Naive thymus-derived CD8-positive, alpha-beta T cell (primary cell): ENCODE measurements around the gene CBLB. TPM values are rescaled to one million over a fixed set of nuclear protein-coding genes. Genes with fewer than 3 reads are reported as not detected.

Experiments
- ATAC-seq, 2 donors: fragments of 150-1000 bp; cut with Tn5 transposase in 1 of 2; sonication (Bioruptor Pico), chemical (Tn5 transposase) in 1 of 2; 1 replicate in 1 of 2; 2 replicates in 1 of 2; pipeline ENCODE4 v1.10.0; 2021; ENCODE audit warnings: mild to moderate bottlenecking in 2 of 2, moderate library complexity in 2 of 2
- POLR2A ChIA-PET: fragments of 350-600 bp; sonication (Branson Sonifier 250); formaldehyde crosslinking; loops from one replicate; lab custom pipeline; 2021; ENCODE audit warnings: antibody characterized with exemption; lab: Charles Lee
- DNase-seq, 10 donors: peaks; one replicate each; pipeline versions ENCODE4 v3.0.0 to v3.0.0-alpha.2; 2020 to 2022
- H3K27ac Mint-ChIP-seq, 10 donors: one replicate each; pipeline ENCODE4 v1.8.0; 2020 to 2022; ENCODE audit warnings: mild to moderate bottlenecking in 10 of 10, mixed read lengths in 10 of 10, moderate library complexity in 4 of 10, inconsistent platforms in 1 of 10
- H3K27me3 Mint-ChIP-seq, 5 donors: one replicate each; pipeline ENCODE4 v1.8.0; 2021 to 2022; ENCODE audit warnings: mixed read lengths in 5 of 5
- H3K36me3 Mint-ChIP-seq, 3 donors: one replicate each; pipeline ENCODE4 v1.8.0; 2020 to 2022; ENCODE audit warnings: mixed read lengths in 3 of 3, mild to moderate bottlenecking in 2 of 3, inconsistent platforms in 1 of 3
- H3K4me1 Mint-ChIP-seq, 4 donors: one replicate each; pipeline ENCODE4 v1.8.0; 2021 to 2022; ENCODE audit warnings: mixed read lengths in 4 of 4
- H3K4me3 Mint-ChIP-seq, 10 donors: one replicate each; pipeline ENCODE4 v1.8.0; 2020 to 2022; ENCODE audit warnings: mild to moderate bottlenecking in 10 of 10, mixed read lengths in 10 of 10, moderate library complexity in 6 of 10, inconsistent platforms in 1 of 10
- H3K9me3 Mint-ChIP-seq, 9 donors: one replicate each; pipeline ENCODE4 v1.8.0; 2020 to 2022; ENCODE audit warnings: mixed read lengths in 9 of 9, mild to moderate bottlenecking in 3 of 9, inconsistent platforms in 1 of 9, moderate library complexity in 1 of 9
- polyA plus RNA-seq, 3 donors: library from polyadenylated mRNA; unstranded; fragments of 300-500 nt; fragmentation: Illumina TruSeq; gene quantifications; one replicate each; pipeline ENCODE4 v1.2.3, GENCODE V29; 2021
- total RNA-seq, 8 experiments: library from RNA in 2 of 8; stranded (reverse) in 2 of 8; gene quantifications; one replicate each; pipeline ENCODE4 v1.2.3 and lab custom pipeline; 2021 to 2026

The CBLB gene
- total RNA-seq = 100 to 1,000 TPM; 106 to 108 TPM
- polyA plus RNA-seq = 10 to 100 TPM; 32.1 to 36.6 (median 34.2) TPM
- total RNA-seq (lab: John Stamatoyannopoulos, UW) = 80.0 to 139 (median 113) reads per million in 6 experiments

DNA sequence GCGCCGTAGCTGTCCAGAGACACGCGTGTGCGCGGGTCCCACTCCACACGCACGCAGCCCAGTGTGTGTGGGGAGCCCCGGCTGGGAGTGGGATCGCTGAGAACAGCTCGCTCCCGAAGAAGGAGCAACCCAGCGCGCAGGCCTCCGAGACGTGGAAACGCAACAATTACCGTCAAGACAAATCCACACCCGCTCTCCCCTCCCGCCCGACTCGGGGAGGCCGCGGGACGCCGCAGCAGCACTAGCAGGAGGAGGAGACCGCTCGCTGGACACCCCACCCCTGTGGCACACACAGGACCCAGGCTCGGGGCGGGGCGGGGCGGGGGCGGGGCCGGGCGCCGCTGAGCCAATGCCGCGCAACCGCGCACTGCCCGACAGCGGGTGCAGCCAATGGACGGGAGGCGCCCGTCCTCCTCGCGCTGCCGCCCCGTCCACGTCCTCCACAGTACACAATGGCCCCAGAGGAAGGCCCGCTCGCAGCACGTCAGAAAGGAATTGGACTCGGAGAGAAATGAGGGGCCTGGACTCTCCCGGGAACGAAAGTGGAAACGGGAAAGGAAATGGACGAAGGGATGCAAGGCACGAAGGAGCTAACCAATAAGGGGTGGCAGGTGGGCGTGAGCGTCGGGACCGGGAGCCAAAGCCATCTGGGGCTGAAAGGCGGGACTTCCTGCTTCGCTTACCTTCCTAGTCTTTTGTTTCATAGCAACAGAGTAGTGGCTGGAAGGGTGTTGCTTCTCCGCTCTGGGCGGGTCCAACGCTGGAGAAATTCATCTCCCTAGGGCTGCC is at the start of gene CBLB:
Gene CBLB (minus strand): TSS at position 271 of the 789 bp plus-strand sequence. CDS start 1,435 bp downstream, outside the sequence.
- peak; percentile 75 to 97 (median 84) for DNase-seq
- Mint-ChIP-seq H3K36me3 (peaks cover 4 to 27% (median 10%) of the 10 kb centered on the region in 3 donors), H3K27ac (peak within 1 kb of the TSS; percentile 83 to 100 (median 99)), H3K9me3 (no peaks in the 10 kb centered on the region), H3K27me3 (no peaks in the 10 kb centered on the region), H3K4me1 (peaks cover 29 to 58% (median 49%) of the 10 kb centered on the region in 4 donors), H3K4me3 (peak within 1 kb of the TSS in 9 of 10 donors; percentile 95 to 100 (median 99))
- ATAC-seq = peak; percentile 84 to 85
- POLR2A ChIA-PET = interaction anchor here (0.6 to 1.8 kb wide), 14 partner anchors 8 to 340 kb away, joined by 3 to 6 read pairs (median 3); no protein-coding TSS in a partner anchor

DNA sequence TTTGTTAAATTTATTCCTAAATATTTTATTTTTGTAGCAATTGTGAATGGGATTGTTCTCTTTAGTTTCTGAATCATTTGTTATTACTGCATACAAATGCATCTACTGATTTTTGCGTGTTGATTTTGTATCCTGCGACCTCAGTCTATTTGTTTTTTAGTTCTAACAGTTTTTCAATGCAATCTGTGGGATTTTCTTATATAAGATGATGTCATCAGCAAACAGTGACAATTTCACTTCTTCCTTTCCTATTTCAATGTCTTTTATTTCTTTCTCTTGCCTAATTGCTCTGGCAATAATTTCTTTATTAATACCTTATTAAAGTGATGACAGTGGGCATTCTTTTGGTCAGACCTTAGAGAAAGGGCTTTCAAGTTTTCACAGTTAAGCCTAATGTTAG is 48.0 kb upstream of the CBLB start:
- DNase-seq (no peak), ATAC-seq (no peak)
- H3K36me3 Mint-ChIP-seq = peaks cover 0 to 30% (median 19%) of the 10 kb centered on the region in 3 donors
- POLR2A ChIA-PET = no interaction called here
- H3K4me1 Mint-ChIP-seq = peaks cover 0 to 4% (median 2%) of the 10 kb centered on the region in 4 donors
- no peak overlapping the region for H3K27ac Mint-ChIP-seq
- no peak overlapping the region for H3K4me3 Mint-ChIP-seq
- H3K27me3 Mint-ChIP-seq = no peaks in the 10 kb centered on the region
- H3K9me3 Mint-ChIP-seq = peaks cover 6 to 41% (median 20%) of the 10 kb centered on the region in 9 donors

DNA sequence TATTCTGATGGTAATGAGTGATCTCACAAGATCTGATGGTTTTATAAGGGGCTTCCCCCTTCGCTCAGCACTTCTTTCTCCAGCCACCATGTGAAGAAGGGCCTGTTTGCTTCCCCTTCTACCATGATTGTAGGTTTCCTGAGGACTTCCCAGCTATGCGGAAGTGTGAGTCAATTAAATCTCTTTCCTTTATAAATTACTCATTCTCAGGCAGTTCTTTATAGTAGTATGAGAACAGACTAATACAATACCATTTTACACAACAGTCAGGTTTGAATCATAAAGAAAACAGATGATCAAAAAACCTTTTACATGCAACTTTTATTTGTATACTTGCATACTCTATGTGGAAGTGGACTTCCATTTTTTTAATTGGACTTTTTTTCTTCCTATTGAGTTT is 46.7 kb upstream of the CBLB start:
- no peak for ATAC-seq
- no peak for DNase-seq
- H3K4me3 Mint-ChIP-seq = no peak overlapping the region
- no peaks in the 10 kb centered on the region for H3K27me3 Mint-ChIP-seq
- H3K9me3 Mint-ChIP-seq = peaks cover 6 to 36% (median 16%) of the 10 kb centered on the region in 9 donors
- peaks cover 0 to 20% (median 16%) of the 10 kb centered on the region in 3 donors for H3K36me3 Mint-ChIP-seq
- POLR2A ChIA-PET = no interaction called here
- H3K4me1 Mint-ChIP-seq = peaks cover 0 to 4% (median under 1%) of the 10 kb centered on the region in 4 donors
- no peak overlapping the region for H3K27ac Mint-ChIP-seq

DNA sequence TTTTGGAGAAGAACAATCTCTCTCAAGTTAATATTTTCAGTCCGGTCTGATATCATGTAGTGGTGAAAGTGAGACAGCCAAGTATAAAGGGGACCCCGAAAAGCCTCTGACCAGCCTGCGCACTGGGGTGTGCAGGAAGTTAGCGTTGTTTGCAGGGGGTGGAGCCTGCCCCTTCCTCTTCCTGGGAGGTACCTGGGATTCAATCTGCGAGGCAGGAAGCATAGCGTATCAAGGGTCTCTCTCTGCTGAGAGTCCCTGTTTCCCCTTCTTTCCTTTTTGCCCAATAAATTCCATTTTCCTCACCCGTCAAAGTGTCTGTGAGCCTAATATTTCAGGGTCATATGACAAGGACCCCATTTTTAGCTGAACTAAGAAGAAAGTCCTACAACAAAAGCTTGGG is 44.8 kb upstream of the CBLB start:
- Mint-ChIP-seq H3K4me3 (no peak overlapping the region), H3K9me3 (peaks cover 0 to 24% (median 10%) of the 10 kb centered on the region in 9 donors), H3K36me3 (peaks cover 0 to 7% (median 6%) of the 10 kb centered on the region in 3 donors), H3K27ac (no peak overlapping the region), H3K4me1 (no peaks in the 10 kb centered on the region), H3K27me3 (no peaks in the 10 kb centered on the region)
- DNase-seq (no peak), ATAC-seq (no peak)
- POLR2A ChIA-PET = no interaction called here

DNA sequence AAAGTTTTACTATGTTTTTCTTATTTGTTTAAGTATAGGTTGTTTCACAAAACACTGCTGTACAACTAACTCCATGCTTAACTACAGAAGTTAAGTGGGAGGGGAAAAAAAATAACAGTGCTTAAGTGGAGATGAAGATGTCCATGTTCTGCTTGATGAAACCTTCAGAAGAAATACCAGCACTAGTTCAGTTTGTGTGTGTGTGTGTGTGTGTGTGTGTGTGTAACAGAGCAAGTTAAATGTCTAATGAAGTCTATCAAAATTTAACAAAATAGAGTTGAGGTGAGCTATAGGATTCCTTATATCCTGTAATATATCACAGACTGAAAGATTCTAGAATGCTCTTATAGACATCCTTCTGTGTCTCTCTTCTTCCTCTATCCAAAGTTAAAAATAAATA is 44.1 kb upstream of the CBLB start:
- Mint-ChIP-seq H3K4me3 (no peak overlapping the region), H3K4me1 (peaks cover 1 to 2% (median 1%) of the 10 kb centered on the region in 4 donors), H3K27ac (no peak overlapping the region), H3K36me3 (peaks cover 0 to 7% (median 6%) of the 10 kb centered on the region in 3 donors), H3K9me3 (peaks cover 0 to 24% (median 9%) of the 10 kb centered on the region in 9 donors), H3K27me3 (no peaks in the 10 kb centered on the region)
- no peak for ATAC-seq
- POLR2A ChIA-PET = no interaction called here
- no peak for DNase-seq

DNA sequence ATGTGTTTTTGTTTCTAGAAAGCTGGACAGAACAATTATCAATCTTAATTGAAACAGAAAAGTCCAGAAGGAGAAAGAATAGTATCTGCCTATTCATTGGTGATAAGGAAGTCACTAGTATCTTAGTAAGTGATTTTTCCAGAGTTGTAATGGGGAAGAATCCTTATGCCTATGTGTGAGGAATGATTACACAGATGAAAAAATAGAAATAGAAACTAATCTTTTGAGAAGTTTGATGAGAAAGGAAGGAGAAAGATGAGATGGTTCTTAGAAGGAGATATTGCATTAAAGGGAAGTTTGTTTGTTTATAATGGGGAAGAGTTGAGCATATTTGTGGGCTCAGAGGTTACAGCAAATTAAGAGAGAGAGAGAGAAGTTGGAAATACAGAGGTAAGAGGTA is 42.7 kb upstream of the CBLB start:
- H3K4me3 Mint-ChIP-seq = no peak overlapping the region
- peaks cover 0 to 7% (median 6%) of the 10 kb centered on the region in 3 donors for H3K36me3 Mint-ChIP-seq
- DNase-seq (no peak), ATAC-seq (no peak)
- H3K4me1 Mint-ChIP-seq = peaks cover 5 to 12% (median 10%) of the 10 kb centered on the region in 4 donors
- POLR2A ChIA-PET = no interaction called here
- H3K27ac Mint-ChIP-seq = no peak overlapping the region
- no peaks in the 10 kb centered on the region for H3K27me3 Mint-ChIP-seq
- H3K9me3 Mint-ChIP-seq = peaks cover 0 to 18% (median 6%) of the 10 kb centered on the region in 9 donors

DNA sequence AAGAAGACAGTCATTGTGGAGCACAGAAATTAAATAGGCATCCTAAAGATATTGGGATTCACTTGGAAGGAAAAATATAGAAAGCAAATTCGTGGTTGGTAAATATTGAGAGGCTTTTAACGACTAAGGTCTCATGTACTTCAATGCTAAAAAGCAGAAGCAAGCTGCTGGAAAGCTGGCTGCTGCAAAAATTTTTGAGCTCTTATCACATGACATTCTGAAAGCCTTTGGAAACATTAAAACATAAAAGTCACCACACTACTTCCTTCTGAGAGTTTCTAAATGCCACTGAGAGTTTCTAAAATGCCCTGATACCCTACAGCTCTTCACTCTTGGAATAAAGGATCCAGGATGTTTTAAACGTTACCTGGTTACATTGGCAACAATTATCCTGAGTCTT is 39.0 kb upstream of the CBLB start:
- POLR2A ChIA-PET = interaction anchor here (0.5 kb wide), 1 partner anchor 202 kb away, joined by 3 read pairs; no protein-coding TSS in a partner anchor

DNA sequence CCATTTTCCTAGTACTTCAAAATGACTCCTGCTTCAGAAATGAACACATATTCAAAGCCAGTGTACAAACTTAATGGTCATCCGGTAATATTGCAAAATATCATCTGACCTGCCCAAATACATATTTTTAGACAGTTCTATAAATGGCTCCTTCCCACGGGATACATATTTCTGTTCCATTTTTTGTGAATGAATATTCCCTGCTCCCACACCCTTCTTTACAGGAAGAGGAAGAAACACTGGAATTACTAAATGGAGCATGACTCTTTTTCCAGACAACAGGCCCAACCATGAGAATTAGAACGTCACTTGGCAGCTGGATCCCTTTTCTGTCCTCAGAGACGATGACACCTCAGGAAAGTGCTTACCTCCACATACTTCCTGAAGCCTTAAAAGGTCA is 38.0 kb upstream of the CBLB start:
- Mint-ChIP-seq H3K4me1 (peaks cover 5 to 12% (median 10%) of the 10 kb centered on the region in 4 donors), H3K27me3 (no peaks in the 10 kb centered on the region), H3K9me3 (peaks cover 0 to 11% (median 0%) of the 10 kb centered on the region in 9 donors), H3K4me3 (no peak overlapping the region), H3K27ac (peak overlapping the region in 1 of 10 donors; percentile 5), H3K36me3 (no peaks in the 10 kb centered on the region)
- POLR2A ChIA-PET = no interaction called here
- DNase-seq (no peak), ATAC-seq (no peak)

More for the DNA sequence above, 39.0 kb upstream of the CBLB start:
- no peaks in the 10 kb centered on the region for H3K36me3 Mint-ChIP-seq
- H3K4me1 Mint-ChIP-seq = peaks cover 5 to 12% (median 10%) of the 10 kb centered on the region in 4 donors
- DNase-seq = peak in 3 of 10 donors; percentile 12 to 26 (median 13)
- peak; percentile 40 to 41 for ATAC-seq
- H3K4me3 Mint-ChIP-seq = peak overlapping the region in 4 of 10 donors; percentile 5 to 47 (median 24)
- no peaks in the 10 kb centered on the region for H3K27me3 Mint-ChIP-seq
- H3K27ac Mint-ChIP-seq = peak overlapping the region in 6 of 10 donors; percentile 5 to 46 (median 34)
- H3K9me3 Mint-ChIP-seq = peaks cover 0 to 9% (median 0%) of the 10 kb centered on the region in 9 donors

DNA sequence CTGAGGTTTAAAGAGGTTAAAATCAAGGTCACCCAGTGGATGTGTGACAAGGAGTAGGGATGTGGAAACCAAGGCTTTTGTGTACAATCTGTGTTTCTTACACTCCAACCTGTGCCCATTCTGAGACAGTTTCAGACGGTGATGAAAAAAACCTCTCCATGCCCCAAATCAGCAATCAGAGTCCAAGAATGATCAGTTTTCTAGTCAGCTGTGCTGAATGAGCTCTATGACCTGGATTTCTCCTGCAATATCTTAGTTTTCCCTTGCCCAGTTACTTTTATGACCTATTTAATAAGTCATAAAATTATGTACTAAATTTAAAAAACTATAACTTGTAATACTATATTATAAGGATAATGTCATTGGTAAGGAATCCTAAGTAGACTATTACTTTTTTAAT is 37.5 kb upstream of the CBLB start:
- H3K4me3 Mint-ChIP-seq = no peak overlapping the region
- no peak overlapping the region for H3K27ac Mint-ChIP-seq
- H3K27me3 Mint-ChIP-seq = no peaks in the 10 kb centered on the region
- POLR2A ChIA-PET = no interaction called here
- DNase-seq (no peak), ATAC-seq (no peak)
- H3K36me3 Mint-ChIP-seq = no peaks in the 10 kb centered on the region
- H3K9me3 Mint-ChIP-seq = peaks cover 0 to 11% (median 0%) of the 10 kb centered on the region in 9 donors
- H3K4me1 Mint-ChIP-seq = peaks cover 5 to 12% (median 10%) of the 10 kb centered on the region in 4 donors

DNA sequence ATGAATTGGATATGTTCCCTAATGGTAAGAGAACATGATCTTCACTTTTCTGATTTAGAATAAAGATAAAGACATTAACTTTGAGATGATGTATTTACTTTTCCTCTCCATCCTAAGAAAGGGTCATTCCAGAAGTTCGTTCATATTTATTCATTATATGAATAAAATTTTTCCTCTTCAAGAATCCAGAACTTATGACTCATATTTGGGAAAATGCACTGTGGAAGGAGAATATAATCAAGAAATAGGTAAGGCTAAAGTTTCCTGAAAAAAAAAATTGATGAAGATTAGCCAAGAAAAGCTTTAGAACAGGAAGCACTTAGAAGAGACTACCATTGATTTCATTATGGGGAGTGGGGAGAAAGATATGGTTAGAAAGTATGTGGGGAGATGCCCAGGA is 36.5 kb upstream of the CBLB start:
- H3K27ac Mint-ChIP-seq = no peak overlapping the region
- POLR2A ChIA-PET = no interaction called here
- DNase-seq = no peak
- no peak overlapping the region for H3K4me3 Mint-ChIP-seq
- no peaks in the 10 kb centered on the region for H3K36me3 Mint-ChIP-seq
- ATAC-seq = no peak
- H3K27me3 Mint-ChIP-seq = no peaks in the 10 kb centered on the region
- peaks cover 0 to 11% (median 0%) of the 10 kb centered on the region in 9 donors for H3K9me3 Mint-ChIP-seq
- peaks cover 5 to 12% (median 10%) of the 10 kb centered on the region in 4 donors for H3K4me1 Mint-ChIP-seq

DNA sequence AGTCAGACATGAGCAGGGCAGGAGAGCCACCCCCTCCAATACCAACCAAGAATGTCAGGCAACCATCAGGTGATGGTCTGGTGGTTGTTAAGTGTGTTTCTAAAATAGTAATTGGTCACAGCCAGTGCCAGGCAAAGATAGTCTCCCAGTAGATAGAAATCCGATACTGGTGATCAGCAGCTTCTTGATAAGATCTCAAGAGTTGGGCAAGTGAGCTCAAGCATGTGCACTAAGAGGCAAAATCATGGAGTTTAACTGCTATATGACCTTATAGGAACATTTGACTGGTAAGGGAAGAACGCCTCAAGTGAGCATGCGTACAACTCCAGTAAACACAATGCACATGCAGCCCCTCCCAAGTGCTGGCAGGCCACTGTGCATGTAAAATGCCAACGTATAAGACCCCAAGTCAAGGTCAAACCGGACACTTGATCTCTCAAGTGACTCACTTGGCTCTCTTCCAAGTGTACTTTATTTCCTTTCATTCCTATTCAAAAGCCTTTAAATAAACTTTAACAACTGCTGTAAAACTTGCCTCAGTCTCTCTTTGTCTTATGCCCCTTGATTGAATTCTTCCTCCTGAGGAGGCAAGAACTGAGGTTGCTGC is 36.0 kb upstream of the CBLB start:
- Mint-ChIP-seq H3K4me3 (no peak overlapping the region), H3K27me3 (no peaks in the 10 kb centered on the region), H3K4me1 (peaks cover 5 to 12% (median 10%) of the 10 kb centered on the region in 4 donors), H3K9me3 (peaks cover 0 to 11% (median 0%) of the 10 kb centered on the region in 9 donors), H3K27ac (no peak overlapping the region), H3K36me3 (no peaks in the 10 kb centered on the region)
- DNase-seq (no peak), ATAC-seq (no peak)
- POLR2A ChIA-PET = no interaction called here

DNA sequence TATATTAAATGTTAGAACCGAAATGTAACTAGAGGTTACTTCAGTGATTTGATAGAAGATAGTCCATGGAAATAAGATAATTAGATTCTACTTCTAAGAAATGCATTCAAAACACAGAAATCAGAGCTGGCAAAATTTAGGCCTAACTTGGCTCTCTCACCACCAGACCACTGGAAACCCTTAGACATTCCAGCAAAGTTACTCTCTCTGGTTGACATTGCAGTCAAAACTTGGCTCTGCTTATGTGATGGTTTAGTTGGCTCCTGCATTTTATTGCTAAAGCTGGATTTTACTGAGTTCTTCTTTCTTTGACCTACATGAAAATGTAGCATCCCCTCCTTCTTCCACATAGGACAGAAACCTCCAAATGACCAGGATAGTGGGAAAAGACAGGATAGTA is 35.4 kb upstream of the CBLB start:
- POLR2A ChIA-PET = no interaction called here
- H3K27ac Mint-ChIP-seq = no peak overlapping the region
- DNase-seq (no peak), ATAC-seq (no peak)
- H3K36me3 Mint-ChIP-seq = no peaks in the 10 kb centered on the region
- peaks cover 5 to 12% (median 10%) of the 10 kb centered on the region in 4 donors for H3K4me1 Mint-ChIP-seq
- H3K27me3 Mint-ChIP-seq = no peaks in the 10 kb centered on the region
- peaks cover 0 to 6% (median 0%) of the 10 kb centered on the region in 9 donors for H3K9me3 Mint-ChIP-seq
- H3K4me3 Mint-ChIP-seq = no peak overlapping the region
